Iris pigment epithelial cell (primary cell): ENCODE results near the gene OR13C9.
"Not testable (repeated sequence)": the region's sequence is repeated elsewhere in the genome, so short reads cannot be mapped to it uniquely, and the experiment has no call there.

ENCODE experiments used
- DNase-seq: peaks from one replicate; pipeline ENCODE4 v3.0.0-alpha.2; 2011; ENCODE audit warnings: low read depth

Gene OR13C9, protein sequence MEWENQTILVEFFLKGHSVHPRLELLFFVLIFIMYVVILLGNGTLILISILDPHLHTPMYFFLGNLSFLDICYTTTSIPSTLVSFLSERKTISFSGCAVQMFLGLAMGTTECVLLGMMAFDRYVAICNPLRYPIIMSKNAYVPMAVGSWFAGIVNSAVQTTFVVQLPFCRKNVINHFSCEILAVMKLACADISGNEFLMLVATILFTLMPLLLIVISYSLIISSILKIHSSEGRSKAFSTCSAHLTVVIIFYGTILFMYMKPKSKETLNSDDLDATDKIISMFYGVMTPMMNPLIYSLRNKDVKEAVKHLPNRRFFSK

DNA sequence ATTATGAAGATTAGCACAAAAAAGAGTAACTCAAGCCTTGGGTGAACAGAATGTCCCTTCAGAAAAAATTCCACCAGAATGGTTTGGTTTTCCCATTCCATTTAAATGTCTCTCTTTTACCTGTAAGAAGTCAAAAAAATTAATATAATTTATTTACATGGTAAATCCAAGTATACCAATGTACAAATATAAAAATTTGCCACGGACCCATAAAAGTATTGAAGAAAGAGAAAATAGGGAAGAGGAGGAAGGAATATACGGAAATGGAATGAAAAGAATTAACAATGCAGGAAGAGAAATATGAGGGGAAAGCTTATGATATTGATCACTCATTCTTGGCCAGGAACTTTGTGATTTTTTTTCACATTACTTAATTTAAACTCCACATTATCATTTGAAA is at the start of gene OR13C9:
TSS of gene OR13C9 (minus strand) at position 101 of the 400 bp plus-strand sequence. CDS start at position 101, 0 bp downstream.
- no peak for DNase-seq

DNA sequence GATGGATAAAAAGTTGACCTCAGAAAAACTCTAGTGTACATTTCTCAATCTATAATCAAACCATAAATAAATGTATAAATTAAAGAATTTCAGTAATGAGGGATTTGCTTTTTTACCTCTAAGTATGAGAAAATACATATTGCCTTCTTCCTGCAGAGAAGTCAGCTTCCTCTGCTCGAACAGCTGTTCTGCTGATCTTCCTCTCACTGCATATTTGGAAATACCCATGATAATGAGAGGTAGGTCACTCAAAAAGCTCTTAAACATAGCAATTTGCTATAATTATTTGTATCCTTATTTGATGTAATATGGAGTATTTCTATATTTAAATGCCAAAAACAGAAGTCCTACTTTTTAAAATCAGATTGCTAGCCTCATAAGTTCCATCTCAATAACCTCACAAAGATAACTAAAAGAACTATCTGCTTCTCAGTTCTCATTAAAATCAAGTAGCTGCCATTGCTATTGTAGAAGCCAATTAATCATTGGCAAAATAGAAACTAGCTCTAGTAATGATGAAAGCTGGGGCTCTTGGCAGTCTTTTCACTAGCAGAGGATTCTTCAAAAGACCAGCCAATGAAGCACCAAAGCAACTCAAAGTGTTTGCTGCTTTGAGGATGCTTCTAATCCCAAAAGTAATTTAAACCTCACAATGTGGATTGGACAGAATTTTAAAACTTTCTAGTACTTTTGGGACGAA is 40.6 kb upstream of the OR13C9 start:
- no peak for DNase-seq

- DNase-seq, result no peak
Observed at GRCh38 chr9:104635456-104635855, 17.5 kb upstream of the OR13C9 start.

DNA sequence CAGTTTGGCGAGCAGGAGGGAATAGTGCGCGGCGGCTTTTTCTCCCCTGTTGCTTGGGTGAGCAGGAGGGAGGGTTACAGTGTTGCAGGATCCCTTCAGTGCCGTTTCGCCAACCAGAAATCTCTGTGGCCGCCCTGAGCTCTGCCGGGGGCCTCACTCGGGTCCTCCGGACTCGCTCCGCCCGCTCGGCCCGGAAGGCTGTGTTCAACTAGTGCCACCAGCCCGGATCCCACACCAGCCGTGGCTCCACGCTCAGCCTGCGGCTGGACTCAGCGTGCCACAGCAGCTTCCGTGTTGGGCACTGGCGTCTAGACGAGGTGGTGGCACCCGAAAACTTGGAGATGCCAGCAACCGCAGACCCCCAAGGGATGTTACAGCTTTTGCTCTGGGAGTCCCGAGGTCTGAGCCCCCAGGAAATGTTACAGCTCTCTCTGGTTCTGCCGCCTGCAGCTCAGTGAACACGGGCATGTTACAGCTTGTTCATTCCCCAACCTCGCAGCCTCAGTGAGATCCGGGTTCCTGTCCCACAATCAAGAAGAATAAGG is 16.0 kb upstream of the OR13C9 start:
- DNase-seq, result no peak

- DNase-seq, result not testable (repeated sequence)
Observed at GRCh38 chr9:104625964-104626363, 8.0 kb upstream of the OR13C9 start.

DNA sequence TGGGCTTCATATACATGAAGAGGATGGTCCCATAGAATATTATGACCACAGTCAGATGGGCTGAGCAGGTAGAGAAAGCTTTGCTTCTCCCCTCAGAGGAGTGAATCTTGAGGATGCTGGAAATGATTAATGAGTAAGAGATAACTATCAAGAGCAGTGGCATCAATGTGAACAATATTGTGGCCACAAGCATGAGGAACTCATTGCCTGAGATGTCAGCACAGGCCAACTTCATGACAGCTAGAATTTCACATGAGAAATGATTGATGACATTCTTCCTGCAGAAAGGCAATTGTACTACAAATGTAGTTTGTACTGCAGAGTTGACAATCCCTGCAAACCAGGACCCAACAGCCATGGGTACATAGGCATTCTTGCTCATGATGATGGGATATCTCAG is 586 bp downstream of the OR13C9 start:
- no peak for DNase-seq

- DNase-seq, result no peak
Observed at GRCh38 chr9:104611213-104611612, 6.8 kb downstream of the OR13C9 start.

DNA sequence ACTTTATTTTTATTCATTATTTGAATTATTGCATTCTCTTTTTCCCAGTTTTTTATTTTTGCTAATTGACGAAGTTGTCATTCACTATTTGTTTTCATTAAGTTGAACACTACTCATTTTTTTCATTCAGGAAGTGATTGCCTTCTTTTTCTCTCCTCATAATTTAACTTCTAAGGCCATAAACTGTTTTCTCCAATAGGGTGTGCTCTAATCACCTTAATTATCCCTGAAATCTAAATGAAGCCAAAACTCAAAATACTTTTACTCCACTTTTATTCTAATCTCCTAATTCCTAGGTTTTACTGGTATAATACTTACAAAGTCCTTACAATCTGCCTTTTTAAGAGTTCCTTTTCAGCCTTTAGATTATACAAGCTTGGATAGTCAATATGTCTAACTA is 9.7 kb downstream of the OR13C9 start:
- peak; percentile 1 for DNase-seq

- peak; percentile 2 for DNase-seq
Observed at GRCh38 chr9:104606152-104606551, 11.9 kb downstream of the OR13C9 start.

DNA sequence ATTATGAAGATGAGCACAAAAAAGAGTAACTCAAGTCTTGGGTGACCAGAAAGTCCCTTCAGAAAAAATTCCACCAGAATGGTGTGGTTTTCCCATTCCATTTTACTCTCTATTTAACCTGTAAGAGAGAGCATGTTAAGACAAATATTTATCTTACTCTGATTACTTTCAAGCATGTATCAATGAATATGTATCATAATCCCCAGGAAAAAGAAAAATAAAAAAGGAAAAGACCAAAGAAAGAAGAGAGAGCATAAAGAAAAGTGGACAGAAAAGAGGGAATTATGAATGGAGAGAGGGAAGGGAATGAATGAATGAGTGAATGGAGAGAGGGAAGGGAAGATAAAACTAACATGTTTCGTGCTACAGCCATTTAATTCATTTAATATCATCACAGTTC is 12.5 kb downstream of the OR13C9 start, which contains the start of gene OR13C2:
TSS of gene OR13C2 (minus strand) at position 101 of the 400 bp plus-strand sequence. CDS start at position 101, 0 bp downstream.
- not testable (repeated sequence) for DNase-seq

DNA sequence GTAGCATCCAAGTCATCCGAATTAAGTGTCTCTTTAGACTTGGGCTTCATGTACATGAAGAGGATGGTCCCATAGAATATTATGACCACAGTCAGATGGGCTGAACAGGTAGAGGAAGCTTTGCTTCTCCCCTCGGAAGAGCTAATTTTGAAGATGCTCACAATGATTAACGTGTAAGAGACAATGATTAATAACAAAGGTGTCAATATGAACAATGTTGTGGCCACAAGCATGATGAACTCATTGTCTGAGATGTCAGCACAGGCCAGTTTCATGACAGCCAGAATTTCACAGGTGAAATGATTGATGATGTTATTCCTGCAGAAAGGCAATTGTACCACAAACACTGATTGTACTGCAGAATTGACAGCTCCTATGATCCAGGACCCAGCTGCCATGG is 13.2 kb downstream of the OR13C9 start:
- no peak for DNase-seq

- not testable (repeated sequence) for DNase-seq
Observed at GRCh38 chr9:104599313-104599712, 18.7 kb downstream of the OR13C9 start, which contains the start of gene OR13C5. OR13C5 (minus strand) TSS chr9:104599413; CDS start chr9:104599413, 0 bp downstream.

- DNase-seq, result not testable (repeated sequence)
Observed at GRCh38 chr9:104598749-104599148, 19.3 kb downstream of the OR13C9 start.

- no peak for DNase-seq
Observed at GRCh38 chr9:104589626-104590025, 28.4 kb downstream of the OR13C9 start.

GRCh38 chr9:104586496-104587180 is 31.4 kb downstream of the OR13C9 start:
- DNase-seq, result peak; percentile 54

DNA sequence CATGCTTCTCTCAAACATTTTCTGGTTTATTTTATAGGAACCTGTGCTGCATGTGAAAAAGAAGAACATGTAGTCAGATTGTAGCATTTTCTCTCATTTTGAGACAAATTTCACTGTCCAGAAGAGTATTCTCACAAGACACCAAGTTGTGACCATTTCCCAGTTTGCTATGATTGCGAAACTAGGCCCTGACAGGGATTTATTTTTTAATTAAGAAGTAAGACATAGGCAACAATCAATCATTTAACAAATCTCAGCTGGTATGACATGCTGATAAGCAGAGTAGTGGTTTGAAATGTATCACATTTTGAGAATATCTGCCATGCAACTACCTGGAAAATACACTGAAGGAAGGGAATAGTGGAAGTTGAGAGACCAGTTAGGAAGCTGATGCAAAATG is 37.4 kb downstream of the OR13C9 start:
- DNase-seq, result no peak

DNA sequence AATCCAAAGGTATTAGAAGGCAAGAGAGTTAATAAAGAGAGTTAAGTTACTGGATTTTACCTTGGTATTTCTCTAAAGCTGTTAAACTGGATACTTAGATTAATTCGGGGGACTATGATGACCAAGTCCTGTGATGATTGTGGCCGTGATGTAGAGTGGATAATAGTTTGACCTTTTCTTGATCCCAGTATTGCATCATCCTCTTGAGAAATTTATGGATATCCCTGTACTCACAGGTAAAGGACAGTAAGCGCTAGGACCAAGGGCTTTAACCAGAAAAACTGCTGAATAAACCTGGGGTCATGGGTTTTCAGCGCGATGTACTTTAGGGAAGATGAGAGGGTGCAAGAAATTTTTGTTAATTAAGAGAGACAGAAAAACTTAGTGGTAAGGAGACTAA is 40.7 kb downstream of the OR13C9 start:
- no peak for DNase-seq

DNA sequence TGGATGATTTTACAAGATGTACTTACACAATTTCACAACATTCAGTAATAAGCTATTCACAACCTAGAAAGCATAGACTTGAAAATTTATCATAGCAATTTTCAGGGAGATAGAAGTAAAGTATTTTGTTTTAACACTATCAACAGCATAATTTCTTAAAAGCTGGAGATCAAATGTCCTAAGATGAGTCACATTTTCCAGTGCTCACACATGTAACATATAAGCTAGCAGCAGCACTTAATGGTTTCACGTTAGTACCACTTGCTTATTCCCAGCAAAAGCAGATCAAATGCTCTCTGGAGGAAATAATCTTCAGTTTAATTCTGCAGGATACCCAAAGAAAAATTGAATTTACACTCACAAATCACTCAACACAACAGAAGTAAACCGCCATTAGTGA is 42.5 kb downstream of the OR13C9 start:
- DNase-seq, result peak; percentile 8

GRCh38 chr9:104572612-104573011 is 45.4 kb downstream of the OR13C9 start:
- no peak for DNase-seq

DNA sequence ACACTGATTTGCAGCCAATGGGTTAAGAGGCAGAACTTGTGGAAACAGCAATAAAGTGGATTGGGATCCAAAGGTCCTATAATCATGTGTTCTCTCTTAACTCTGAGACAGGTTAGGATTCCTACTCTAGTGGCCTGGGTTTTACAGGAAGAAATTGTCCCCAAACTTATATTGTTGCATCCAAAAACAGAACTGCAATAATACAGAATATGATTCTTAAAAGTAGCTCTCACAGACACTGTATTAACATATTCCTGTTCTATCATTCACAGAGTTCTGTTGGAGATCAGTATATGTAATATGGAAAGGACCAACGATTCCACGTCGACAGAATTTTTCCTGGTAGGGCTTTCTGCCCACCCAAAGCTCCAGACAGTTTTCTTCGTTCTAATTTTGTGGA is 49.1 kb downstream of the OR13C9 start, which contains the start of gene OR13C8:
TSS of gene OR13C8 (plus strand) at position 301 of the 400 bp plus-strand sequence. CDS start at position 301, 0 bp downstream.
- DNase-seq, result no peak
